Skin epidermis (tissue), 12 donors: ENCODE results near the gene PNKD.

Source experiments
- H3K27ac ChIP-seq, 21 experiments: fragments of 200-600 bp; sonication (generic) in 11 of 21; one replicate each; pipeline ENCODE4 v1.5.0; 2020; ENCODE audit warnings: mild to moderate bottlenecking in 3 of 21, inconsistent platforms in 2 of 21, moderate library complexity in 2 of 21
- H3K4me3 ChIP-seq, 7 experiments: fragments of 200-600 bp; sonication (generic) in 2 of 7; one replicate each; pipeline ENCODE4 v1.5.0; 2020; ENCODE audit warnings: inconsistent platforms in 2 of 7, mild to moderate bottlenecking in 2 of 7, moderate library complexity in 1 of 7

PNKD gene

DNA sequence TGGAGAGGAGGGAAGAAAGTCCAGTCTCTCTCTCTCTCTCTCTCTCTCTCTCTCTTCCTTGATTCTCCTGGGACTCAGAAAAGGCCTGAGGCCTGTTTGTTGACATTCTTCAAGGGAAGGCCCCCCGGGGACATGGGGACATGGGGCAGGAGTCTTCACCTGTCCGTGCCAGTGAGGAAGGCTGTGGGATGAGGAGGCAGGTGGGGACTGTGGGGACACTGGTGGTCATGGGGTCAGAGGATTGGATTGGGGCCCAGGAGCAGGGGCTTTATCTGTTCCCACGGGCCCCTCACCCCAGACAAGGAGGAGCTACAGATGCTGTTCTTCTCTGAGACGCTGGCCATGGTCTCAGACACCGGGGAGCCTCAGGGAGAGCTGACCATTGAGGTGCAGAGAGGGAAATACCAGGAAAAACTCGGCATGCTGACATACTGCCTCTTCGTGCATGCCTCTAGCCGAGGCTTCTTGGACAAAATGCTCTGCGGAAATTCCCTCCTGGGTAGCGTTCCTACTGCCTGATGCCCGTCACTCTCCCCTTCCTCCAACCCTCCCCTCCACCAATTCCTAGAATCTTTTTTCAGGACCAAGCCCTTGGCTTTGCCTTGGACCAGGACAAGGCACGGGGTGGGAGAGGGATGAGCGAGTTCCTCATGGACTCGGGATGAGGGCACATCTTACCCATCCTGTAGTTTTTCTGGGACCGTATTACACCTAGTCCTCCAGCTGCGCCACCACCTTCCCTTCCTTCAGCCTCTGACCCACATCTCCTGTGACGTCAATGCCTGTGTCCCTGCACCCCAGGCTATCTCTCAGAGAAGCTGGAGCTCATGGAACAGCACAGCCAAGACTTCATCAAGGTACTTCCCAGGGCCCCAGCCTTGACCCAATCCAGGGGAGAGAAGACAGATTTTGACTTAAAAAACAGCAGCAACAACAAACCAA, 87.2 kb downstream of the PNKD start:
- no peak overlapping the region for H3K4me3 ChIP-seq

GRCh38 chr2:218360453-218360852, 90.1 kb downstream of the PNKD start:
- Histone ChIP-seq H3K27ac (no peak overlapping the region), H3K4me3 (no peak overlapping the region)

More for the DNA sequence above, 87.2 kb downstream of the PNKD start:
- peak overlapping the region in 1 of 21 experiments; percentile 7 for H3K27ac ChIP-seq

- Histone ChIP-seq H3K27ac (no peak overlapping the region), H3K4me3 (no peak overlapping the region)
These were observed 92.3 kb downstream of the PNKD start for GRCh38 chr2:218362606-218363005.

DNA sequence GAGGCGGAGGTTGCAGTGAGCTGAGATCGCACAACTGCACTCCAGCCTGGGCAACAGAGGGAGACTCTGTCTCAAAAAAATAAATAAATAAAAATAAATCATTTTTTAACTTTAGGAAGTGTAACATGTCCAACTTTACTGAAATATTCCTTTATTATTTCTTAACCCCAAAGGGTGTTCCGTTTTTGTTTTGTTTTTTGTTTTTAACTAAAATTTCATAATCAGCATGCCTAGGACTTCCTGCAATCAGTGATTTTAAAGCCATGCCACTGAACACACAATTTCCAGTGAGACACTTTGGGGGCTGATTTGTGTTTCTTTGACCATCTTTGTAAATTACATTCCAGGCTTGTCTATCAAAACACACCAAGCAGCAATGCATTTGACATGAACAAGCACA, 93.4 kb downstream of the PNKD start:
- Histone ChIP-seq H3K27ac (peak overlapping the region in 2 of 21 experiments; percentile 14 to 52), H3K4me3 (no peak overlapping the region)

GRCh38 chr2:218364196-218364595, 93.9 kb downstream of the PNKD start:
- H3K4me3 ChIP-seq = no peak overlapping the region
- peak overlapping the region in 1 of 21 experiments; percentile 52 for H3K27ac ChIP-seq

GRCh38 chr2:218366621-218367414, 96.5 kb downstream of the PNKD start:
- peak overlapping the region; percentile 61 to 95 (median 87) for H3K27ac ChIP-seq
- peak overlapping the region; percentile 34 to 57 (median 44) for H3K4me3 ChIP-seq

DNA sequence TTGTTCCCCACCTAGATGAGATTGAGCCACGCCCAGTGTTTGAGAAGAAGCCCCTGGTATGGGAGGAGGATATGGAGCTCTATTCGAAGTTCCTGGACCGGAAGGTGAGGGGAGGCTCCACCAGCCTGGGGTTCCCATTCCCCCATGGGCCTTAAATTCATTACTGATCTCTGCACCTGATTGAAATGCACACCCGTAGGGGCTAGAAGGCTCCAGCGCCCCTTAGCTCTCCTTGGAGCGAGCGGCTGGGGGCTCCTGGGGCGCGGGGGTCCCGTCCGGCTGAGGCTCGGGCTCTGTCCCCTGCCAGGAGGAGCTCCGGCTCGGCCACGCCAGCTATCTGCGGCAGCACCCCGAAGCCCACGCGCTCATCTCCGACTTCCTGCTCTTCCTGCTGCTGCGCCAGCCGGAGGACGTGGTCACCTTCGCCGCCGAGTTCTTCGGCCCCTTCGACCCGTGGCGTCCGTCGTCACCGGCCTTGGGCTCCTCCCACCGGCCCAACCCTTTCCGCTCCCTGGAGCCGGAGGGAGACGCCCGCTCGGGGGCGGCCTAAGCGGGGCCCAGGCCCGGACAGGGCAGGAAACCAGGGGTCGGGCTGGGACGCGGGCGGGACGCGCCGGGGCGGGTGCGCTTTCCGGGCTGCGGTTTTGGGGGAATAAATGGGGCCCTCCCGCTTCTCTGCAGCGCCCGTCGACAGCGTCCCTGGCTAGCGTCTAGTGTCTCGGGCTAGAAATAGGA, 97.3 kb downstream of the PNKD start:
- Histone ChIP-seq H3K4me3 (peak overlapping the region; percentile 34 to 57 (median 44)), H3K27ac (peak overlapping the region; percentile 61 to 95 (median 87))

DNA sequence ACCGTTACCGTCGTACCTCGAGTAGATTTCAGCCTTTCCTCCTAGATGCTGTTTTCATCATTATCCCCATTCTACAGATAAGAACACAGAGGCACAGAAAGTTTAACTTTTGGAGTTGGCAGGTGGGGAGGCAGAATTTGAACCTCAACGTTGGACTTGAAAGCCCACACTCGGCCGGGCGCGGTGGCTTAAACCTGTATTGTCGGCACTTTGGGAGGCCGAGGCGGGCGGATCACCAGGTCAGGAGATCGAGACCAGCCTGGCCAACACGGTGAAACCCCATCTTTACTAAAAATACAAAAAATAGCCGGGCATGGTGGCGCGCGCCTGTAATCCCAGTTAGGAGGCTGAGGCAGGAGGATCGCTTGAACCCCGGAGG, 97.8 kb downstream of the PNKD start:
- Histone ChIP-seq H3K27ac (peak overlapping the region; percentile 61 to 95 (median 87)), H3K4me3 (peak overlapping the region; percentile 34 to 57 (median 44))

DNA sequence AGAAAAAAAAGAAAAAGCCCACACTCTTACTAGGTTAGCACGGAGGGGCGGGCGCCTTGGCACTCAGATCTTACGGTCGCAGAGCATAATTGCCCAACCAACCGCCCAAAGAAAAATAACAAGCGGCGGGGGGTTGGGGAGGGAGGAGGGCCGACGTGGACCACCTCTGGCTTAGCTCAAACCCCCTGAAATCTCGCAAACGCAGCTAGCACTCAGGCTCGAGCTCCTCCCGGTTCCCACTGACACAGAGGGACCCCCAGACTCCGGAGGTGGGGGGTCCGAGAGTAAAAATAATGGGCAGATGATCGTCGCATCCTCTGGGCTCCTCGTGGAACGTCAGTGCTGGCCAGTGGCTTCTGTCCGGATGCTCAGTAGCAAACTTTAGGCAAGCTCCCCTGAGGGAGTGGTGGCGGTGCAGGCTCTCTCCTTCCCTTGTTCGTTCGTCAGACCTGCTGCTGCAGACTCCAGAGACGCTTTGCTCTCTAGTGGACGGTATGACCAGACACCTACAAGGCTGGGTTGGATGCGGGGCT, 98.4 kb downstream of the PNKD start:
- peak overlapping the region in 17 of 21 experiments; percentile 79 to 95 (median 89) for H3K27ac ChIP-seq
- peak overlapping the region in 3 of 7 experiments; percentile 4 to 47 (median 34) for H3K4me3 ChIP-seq

- Histone ChIP-seq H3K4me3 (peak overlapping the region in 1 of 7 experiments; percentile 34), H3K27ac (peak overlapping the region in 14 of 21 experiments; percentile 24 to 95 (median 91))
These were observed 99.0 kb downstream of the PNKD start for GRCh38 chr2:218369330-218369729.

DNA sequence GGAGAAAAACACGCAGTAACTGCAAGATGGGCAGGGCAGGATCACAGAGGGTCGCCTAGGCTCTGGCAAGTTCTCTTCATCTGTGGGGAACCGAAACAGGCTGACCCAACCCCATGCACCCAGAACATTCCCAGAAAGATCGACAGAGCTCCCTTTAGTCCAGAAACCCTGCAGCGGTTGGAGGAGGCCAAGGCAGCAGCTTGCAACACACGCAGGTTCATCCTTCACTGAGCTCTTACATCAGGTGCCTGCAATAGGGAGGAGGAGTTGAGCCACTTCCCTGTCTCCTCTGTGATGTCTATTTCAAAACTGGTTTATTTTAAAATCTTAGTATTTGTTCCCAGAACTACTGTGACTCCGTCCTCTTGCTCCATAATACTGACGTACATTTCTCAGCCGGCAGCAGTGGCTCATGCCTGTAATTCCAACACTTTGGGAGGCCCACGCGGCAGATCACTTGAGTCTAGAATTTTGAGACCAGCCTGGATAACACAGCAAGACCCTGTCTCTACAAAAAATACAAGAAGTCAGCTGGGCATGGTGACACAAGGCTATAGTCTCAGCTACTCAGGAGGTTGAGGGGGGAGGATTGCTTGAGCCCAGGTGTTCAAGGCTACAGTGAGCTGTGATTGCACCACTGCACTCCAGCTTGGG, 100.2 kb downstream of the PNKD start:
- Histone ChIP-seq H3K4me3 (no peak overlapping the region), H3K27ac (peak overlapping the region in 16 of 21 experiments; percentile 1 to 92 (median 42))

DNA sequence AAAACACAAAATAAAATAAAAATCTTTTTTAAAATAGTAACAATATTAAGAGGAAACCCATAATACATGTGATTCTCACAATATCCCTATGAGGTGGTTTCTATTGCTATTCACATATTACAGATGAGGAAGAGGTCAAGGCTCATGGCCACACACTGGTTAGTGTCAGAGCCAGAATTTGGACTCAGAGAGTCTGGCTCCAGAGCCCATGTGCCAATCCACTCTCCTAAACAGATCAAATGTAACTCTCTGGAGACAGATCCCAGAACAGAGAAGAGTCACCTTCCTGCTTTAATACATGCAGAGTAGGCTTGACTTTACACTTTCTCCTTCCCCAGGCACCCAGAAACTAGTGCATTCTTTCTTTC, 101.6 kb downstream of the PNKD start:
- Histone ChIP-seq H3K27ac (peak overlapping the region in 8 of 21 experiments; percentile 13 to 92 (median 50)), H3K4me3 (no peak overlapping the region)

DNA sequence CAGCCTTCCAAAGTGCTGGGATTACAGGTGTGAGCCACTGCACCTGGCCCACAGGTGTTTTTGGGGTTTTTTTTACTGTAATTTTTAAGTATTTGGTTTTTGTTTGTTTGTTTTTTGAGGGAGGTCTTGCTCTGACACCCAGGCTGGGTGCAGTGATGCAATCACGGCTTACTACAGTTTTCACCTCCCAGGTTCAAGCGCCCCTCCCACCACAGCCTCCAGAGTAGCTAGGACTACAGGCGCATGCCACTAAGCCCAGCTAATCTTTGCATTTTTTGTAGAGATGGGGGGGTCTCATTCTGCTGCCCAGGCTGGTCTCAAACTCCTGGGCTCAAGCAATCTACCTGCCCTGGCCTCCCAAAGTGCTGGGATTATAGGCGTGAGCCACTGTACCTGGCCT, 104.5 kb downstream of the PNKD start:
- no peak overlapping the region for H3K27ac ChIP-seq
- no peak overlapping the region for H3K4me3 ChIP-seq

DNA sequence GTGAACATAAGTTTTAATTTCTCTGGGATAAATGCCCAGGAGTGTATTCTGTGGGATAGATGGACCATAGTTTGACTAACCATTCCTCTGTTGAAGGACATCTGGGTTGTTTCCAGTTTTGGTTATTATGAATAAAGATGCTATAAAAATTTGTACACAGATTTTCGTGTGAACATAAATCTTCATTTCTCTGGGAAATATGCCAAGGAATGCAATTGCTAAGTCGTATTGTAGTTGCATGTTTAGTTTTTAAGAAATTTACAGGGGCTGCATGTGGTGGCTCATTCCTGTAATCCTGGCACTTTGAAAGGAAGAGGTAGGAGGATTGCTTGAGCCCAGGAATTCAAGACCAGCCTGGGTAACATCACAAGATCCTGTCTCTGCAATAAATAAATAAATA, 104.9 kb downstream of the PNKD start:
- no peak overlapping the region for H3K4me3 ChIP-seq
- H3K27ac ChIP-seq = no peak overlapping the region

DNA sequence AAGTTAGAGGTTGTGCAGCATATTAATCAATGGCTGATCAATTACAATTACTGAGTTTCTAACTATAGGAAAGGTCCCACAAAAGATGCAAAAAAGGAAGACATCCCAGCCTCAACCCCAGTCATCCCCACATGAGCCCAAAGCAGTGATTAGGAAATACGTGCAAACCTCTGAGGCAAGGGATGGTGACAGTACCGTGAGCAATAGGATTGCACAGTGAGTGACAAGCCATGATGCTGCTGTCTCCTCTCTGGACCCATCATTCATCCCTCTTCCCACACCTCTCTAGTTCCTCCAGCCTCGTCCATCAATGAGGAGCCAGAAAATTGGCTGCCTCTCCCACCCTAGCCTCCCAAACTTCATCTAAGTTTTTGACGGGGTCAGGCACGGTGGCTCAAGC, 107.7 kb downstream of the PNKD start:
- H3K27ac ChIP-seq = no peak overlapping the region
- no peak overlapping the region for H3K4me3 ChIP-seq

DNA sequence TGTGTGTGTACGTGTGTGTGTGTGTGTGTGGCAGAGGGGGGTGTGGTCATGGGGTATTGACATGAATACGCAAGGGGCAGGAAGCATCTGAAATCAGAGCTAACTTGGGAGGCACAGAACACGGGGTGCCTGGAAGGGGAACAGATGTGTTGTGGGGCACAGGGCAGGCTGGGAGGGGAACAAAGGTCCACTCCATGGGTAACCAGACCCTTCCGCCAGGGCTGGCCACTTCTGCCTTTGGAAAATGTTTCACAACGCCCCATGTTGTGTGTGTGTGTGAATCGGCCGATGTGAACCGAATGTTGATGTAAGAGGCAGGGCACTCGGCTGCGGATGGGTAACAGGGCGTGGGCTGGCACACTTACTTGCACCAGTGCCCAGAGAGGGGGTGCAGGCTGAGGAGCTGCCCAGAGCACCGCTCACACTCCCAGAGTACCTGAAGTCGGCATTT, 111.6 kb downstream of the PNKD start, which contains the start of gene SLC11A1:
Gene SLC11A1 (plus strand): TSS at position 358 of the 451 bp plus-strand sequence. CDS start 96 bp downstream, outside the sequence.
- Histone ChIP-seq H3K4me3 (peak within 1 kb of the TSS in 2 of 7 experiments; percentile 9 to 13), H3K27ac (peak within 1 kb of the TSS in 11 of 21 experiments; percentile 4 to 82 (median 41))

- Histone ChIP-seq H3K4me3 (peak overlapping the region in 2 of 7 experiments; percentile 9 to 13), H3K27ac (peak overlapping the region in 10 of 21 experiments; percentile 4 to 82 (median 46))
These were observed 112.5 kb downstream of the PNKD start for GRCh38 chr2:218382785-218383184.

- peak overlapping the region in 14 of 21 experiments; percentile 5 to 82 (median 50) for H3K27ac ChIP-seq
These were observed 113.7 kb downstream of the PNKD start for GRCh38 chr2:218383892-218384519.

More at GRCh38 chr2:218383892-218384519, 113.7 kb downstream of the PNKD start:
- H3K4me3 ChIP-seq = peak overlapping the region in 2 of 7 experiments; percentile 13 to 17
